ENCODE data around the gene IFNL4. TPM values are rescaled to one million over a fixed set of nuclear protein-coding genes. Genes with fewer than 3 reads are reported as not detected.
A peak's percentile ranks its signal among the peaks of the same experiment; 100 is the strongest.

The IFNL4 gene
- total and polyA plus RNA-seq, 9 of the 15 experiments (the other 6 are each of a cell fraction or from before 2014, with no cell fraction given): not detected

DNA sequence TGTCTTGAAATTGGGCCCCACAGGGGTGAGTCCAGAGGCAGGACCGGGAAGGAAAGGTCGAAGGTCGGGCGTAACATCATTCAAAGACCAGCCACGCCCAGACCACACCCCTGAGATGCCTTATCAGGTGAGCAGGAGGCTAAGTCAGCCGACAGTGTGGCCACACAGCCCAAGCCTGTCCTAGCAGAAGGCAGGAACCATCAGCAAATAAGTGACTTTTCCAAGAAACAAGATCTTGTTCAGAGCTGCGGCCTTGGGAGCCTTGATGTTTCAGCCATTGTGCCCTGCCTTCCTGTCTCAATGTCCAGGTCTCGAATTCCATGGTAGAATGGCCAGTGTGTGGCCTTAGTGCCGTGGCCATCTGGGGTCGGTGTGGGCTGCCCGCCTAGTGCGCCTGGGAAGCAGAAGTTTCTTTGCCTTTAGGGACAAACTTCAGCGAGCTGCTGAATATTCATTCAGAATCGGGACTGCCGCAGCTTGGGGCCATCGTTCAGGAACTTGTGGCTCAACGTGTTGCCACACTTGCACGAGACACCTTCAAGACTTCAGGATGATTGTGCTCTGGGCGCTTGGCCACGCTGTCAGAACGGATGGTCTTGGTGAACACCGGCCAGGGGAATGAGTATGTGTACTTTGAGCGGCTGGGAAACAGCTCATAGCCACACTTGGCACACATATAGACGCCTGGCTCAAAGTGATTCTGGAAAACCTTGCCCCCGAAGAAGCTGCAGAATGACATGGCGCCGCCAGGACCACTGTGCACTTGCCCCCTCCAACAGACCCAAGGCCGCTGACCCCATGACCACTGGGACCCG is 6.1 kb upstream of the IFNL4 start (continued):
- 0 out of 2 replicates have a peak, but pooled peaks have one; percentile 52 for TF ChIP-seq ZBTB1 (CRISPR knock-in tag; IDR thresholded peaks at IDR 0.05; ENCODE audit: borderline replicate concordance, low read depth)
- TF ChIP-seq, protein P1, sequence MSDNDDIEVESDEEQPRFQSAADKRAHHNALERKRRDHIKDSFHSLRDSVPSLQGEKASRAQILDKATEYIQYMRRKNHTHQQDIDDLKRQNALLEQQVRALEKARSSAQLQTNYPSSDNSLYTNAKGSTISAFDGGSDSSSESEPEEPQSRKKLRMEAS (CRISPR knock-in tag; IDR thresholded peaks at IDR 0.05): peak; percentile 38
- peak; percentile 50 for TF ChIP-seq GATA2 (CRISPR knock-in tag; IDR thresholded peaks at IDR 0.05)
- TF ChIP-seq, protein P2, sequence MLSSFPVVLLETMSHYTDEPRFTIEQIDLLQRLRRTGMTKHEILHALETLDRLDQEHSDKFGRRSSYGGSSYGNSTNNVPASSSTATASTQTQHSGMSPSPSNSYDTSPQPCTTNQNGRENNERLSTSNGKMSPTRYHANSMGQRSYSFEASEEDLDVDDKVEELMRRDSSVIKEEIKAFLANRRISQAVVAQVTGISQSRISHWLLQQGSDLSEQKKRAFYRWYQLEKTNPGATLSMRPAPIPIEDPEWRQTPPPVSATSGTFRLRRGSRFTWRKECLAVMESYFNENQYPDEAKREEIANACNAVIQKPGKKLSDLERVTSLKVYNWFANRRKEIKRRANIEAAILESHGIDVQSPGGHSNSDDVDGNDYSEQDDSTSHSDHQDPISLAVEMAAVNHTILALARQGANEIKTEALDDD (IDR thresholded peaks at IDR 0.05): no peak
- peak; percentile 57; the same call in 1 of the 2 replicates for TF ChIP-seq LEF1 (IDR thresholded peaks at IDR 0.05)
- TF ChIP-seq, protein P3, sequence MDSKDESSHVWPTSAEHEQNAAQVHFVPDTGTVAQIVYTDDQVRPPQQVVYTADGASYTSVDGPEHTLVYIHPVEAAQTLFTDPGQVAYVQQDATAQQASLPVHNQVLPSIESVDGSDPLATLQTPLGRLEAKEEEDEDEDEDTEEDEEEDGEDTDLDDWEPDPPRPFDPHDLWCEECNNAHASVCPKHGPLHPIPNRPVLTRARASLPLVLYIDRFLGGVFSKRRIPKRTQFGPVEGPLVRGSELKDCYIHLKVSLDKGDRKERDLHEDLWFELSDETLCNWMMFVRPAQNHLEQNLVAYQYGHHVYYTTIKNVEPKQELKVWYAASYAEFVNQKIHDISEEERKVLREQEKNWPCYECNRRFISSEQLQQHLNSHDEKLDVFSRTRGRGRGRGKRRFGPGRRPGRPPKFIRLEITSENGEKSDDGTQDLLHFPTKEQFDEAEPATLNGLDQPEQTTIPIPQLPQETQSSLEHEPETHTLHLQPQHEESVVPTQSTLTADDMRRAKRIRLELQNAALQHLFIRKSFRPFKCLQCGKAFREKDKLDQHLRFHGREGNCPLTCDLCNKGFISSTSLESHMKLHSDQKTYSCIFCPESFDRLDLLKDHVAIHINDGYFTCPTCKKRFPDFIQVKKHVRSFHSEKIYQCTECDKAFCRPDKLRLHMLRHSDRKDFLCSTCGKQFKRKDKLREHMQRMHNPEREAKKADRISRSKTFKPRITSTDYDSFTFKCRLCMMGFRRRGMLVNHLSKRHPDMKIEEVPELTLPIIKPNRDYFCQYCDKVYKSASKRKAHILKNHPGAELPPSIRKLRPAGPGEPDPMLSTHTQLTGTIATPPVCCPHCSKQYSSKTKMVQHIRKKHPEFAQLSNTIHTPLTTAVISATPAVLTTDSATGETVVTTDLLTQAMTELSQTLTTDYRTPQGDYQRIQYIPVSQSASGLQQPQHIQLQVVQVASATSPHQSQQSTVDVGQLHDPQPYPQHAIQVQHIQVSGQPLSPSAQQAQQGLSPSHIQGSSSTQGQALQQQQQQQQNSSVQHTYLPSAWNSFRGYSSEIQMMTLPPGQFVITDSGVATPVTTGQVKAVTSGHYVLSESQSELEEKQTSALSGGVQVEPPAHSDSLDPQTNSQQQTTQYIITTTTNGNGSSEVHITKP (IDR thresholded peaks at IDR 0.05; ENCODE audit: partially characterized antibody): no peak
- peak; percentile 93 for TF ChIP-seq NR2C1 (IDR thresholded peaks at IDR 0.05)
- TF ChIP-seq NR2C1 (tag; IDR thresholded peaks at IDR 0.05): peak; percentile 92
- peak; percentile 30; the same call in 1 of the 2 replicates for TF ChIP-seq CREM (IDR thresholded peaks at IDR 0.05; ENCODE audit: low read depth)
- TF ChIP-seq GABPB1 (CRISPR knock-in tag; IDR thresholded peaks at IDR 0.05): peak; percentile 68
- TF ChIP-seq NFE2L1 (tag; IDR thresholded peaks at IDR 0.05; ENCODE audit: borderline replicate concordance, low read depth): no peak
- TF ChIP-seq RCOR1 (IDR thresholded peaks at IDR 0.05; ENCODE audit: borderline replicate concordance in 1 of 2, low read depth in 2 of 2, low read length in 2 of 2): peak in 1 of 2 experiments; percentile 74; a peak in 2 of 4 replicates
- peak; percentile 60; the same call in 1 of the 2 replicates for TF ChIP-seq SMARCA4 (IDR thresholded peaks at IDR 0.05)
- TF ChIP-seq RBFOX2 (IDR thresholded peaks at IDR 0.05; ENCODE audit: low read depth, low read length): peak; percentile 73
- no peak for TF ChIP-seq PTTG1 (tag; IDR thresholded peaks at IDR 0.05; ENCODE audit: low read depth)

Data from K562 (cell line).